ENCODE measurements around the gene PRR33.
"Not testable (repeated sequence)": the region's sequence is repeated elsewhere in the genome, so short reads cannot be mapped to it uniquely, and the experiment has no call there.

The PRR33 gene

GRCh38 chr11:1891831-1892115 lies at the start of gene PRR33:
TSS of gene PRR33 (minus strand) at chr11:1891895. CDS start at chr11:1890584, 1,311 bp downstream.
- no peak for DNase-seq (ENCODE audit: low read depth)

- not testable (repeated sequence) for DNase-seq (ENCODE audit: low read depth)
Measured at GRCh38 chr11:1939788-1940187, 48.1 kb upstream of the PRR33 start.

- no peak for DNase-seq (ENCODE audit: low read depth)
Measured at GRCh38 chr11:1939006-1939625, 47.4 kb upstream of the PRR33 start.

DNA sequence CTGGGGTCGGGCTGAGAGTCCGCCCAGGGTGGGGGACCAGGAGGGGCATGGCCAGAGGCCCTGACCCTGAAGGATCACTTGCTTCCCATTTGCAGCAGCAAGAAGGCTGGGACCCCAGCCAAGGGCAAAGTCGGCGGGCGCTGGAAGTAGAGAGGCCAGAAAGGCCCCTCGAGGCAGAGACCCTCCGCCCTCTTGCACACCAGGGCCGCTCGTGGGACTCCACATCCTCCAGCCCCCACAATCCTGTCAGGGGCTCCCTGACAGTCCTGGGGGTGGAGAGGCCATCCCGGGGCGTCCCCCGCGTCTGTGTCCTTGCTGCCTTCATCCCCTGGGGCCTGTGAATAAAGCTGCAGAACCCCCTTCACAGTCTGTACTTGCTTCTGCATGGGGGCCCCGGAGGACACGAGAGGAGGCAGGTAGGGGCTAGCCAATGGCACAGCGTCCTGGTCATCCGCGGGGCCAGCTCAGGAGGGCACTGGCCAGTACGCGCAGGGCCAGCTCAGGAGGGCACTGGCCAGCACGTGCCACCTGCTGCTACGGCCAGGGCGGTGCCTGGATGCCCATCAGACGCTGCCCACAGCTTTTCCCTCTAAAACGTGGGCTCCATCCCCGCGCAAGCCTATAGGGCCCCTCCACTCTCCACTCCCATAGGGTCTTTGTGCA lies 46.8 kb upstream of the PRR33 start:
- no peak for DNase-seq (ENCODE audit: low read depth)

- DNase-seq (ENCODE audit: low read depth): no peak
Measured at GRCh38 chr11:1937616-1938342, 46.1 kb upstream of the PRR33 start.

DNA sequence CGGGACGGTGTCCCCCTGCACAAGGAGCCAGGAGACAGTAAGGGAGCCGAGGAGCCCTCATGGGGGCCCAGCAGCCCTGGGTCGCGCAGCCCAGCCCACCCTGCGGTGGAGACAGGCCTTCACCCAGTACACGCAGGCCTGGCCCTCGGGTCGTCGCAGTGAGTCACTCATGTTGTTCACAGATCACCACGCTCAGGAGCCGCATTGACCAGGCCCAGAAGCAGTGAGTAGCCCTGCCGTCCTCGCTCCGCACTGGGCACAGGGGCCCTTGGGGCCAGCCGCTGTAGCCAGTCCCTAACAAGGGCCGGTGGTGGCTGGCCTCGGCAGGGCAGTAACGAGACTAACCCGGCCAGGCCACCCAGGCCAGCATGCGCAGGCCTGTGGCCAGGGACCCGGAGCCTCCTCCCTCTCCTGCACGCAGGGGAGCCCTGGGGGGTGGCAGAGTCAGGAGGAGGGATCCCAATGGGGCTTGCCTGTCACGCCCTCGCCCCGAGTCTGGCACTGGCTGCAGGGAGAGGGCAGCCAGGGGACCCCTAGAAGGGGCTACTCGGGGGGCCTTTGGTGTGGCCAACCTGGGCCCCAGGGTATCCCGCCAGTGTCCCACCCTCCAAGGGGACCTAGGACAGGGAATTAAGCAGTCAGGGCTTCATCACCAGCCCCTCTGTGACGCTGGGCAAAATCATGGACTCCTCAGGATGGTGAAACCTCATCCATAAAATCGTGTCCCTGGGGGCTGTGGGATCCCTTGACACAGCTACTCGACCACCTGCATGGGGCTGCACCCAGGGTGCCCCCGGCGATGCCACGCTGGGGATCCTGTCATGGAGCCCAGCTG lies 45.3 kb upstream of the PRR33 start:
- DNase-seq (ENCODE audit: low read depth): no peak

GRCh38 chr11:1936072-1936780 lies 44.5 kb upstream of the PRR33 start:
- DNase-seq (ENCODE audit: low read depth): no peak

- DNase-seq (ENCODE audit: low read depth): no peak
Measured at GRCh38 chr11:1935156-1936071, 43.7 kb upstream of the PRR33 start.

GRCh38 chr11:1934335-1935155 lies 42.9 kb upstream of the PRR33 start:
- no peak for DNase-seq (ENCODE audit: low read depth)

DNA sequence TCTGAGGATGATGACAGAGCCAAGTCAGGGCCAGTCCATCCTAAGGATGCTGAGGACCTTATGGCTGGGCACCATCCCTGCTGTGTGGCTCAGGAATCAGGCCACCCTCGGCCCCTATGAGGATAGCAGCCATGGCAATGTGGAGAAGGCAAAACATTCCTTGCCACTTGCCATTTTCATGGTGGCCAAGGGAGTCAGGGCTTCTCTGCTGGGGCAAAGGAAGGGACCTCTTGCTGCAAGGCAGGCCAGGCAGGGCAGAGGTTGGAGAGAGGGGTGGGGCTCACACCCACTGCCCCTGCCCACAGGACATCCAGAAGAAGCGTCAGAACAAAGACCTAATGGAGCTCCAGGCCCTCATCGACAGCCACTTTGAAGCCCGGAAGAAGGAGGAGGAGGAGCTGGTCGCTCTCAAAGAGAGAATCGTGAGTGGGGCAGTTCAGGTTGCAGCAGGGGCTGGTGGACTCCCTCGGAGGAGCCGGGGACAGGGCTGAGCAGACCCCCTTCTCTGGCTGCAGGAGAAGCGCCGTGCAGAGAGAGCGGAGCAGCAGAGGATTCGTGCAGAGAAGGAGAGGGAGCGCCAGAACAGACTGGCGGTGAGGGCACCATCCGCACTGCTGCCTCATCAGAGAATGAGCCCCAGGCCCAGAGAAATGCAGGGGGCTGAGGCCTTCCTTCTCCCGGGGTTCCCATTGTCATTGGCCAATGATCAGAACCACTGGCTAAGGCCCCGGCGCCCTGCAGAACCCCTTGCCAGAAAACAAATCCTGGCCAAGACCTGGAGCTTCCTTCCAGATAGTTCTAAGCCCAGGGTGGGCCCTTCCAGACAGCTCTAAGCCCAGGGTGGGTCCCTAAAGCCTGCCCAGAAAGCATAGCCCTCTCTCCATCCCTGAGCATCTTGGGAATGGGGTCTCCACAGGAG lies 42.0 kb upstream of the PRR33 start:
- DNase-seq (ENCODE audit: low read depth): no peak

GRCh38 chr11:1932681-1933080 lies 41.0 kb upstream of the PRR33 start:
- no peak for DNase-seq (ENCODE audit: low read depth)

DNA sequence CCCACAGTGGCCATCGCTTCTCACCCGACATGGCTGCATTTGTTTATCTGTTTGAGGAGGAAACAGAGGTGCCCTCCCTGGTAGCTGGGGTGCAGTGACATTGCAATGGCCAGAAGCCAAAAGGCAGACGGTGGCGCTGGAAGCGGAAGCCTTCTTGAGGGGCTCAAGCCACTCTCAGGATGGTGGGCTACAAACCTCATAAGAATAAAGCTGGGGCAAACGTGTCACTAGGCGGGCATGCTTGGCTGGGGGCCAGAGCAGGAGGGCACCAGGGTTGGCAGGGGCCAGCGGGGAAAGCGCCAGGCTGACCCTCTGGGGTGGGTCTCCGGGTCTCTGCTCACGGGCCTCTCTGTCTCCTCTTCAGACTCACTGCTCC lies 40.4 kb upstream of the PRR33 start:
- no peak for DNase-seq (ENCODE audit: low read depth)

GRCh38 chr11:1931341-1932104 lies 39.8 kb upstream of the PRR33 start:
- DNase-seq (ENCODE audit: low read depth): no peak

- no peak for DNase-seq (ENCODE audit: low read depth)
Measured at GRCh38 chr11:1930462-1930830, 38.8 kb upstream of the PRR33 start.

- DNase-seq (ENCODE audit: low read depth): no peak
Measured at GRCh38 chr11:1929621-1930461, 38.1 kb upstream of the PRR33 start.

DNA sequence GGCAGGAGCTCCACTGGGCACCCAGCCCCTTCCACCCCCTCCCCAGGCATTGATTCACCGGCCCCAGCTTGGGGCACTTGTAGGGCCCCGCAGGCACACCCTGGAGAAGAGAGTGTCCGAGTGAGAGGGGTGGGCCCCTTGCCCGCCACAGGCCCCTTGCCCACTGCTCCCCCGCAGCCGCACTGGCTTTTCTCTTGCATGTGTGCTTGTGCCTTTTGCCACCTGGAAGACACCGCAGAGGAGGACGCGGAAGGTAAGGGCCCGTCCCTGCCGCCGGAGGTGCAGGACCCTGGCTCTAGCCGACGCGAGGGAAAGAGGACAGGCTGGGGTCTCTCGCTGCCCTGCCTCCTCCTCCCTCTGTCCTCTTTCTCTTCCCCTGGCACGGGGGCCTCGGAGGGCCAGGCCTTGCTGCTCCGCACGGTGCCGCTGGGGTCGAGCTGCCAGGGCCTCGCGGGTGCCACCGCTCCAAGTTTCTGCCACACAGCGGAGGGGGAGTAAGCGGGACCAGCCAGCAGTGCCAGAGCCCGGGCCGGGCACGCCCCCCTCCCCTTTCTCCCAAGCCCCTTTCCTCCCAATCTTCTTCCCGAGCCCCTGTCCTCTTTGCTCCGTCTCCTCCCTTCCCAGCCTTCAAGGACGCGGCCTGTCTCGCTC lies 37.3 kb upstream of the PRR33 start:
- DNase-seq (ENCODE audit: low read depth): no peak

DNA sequence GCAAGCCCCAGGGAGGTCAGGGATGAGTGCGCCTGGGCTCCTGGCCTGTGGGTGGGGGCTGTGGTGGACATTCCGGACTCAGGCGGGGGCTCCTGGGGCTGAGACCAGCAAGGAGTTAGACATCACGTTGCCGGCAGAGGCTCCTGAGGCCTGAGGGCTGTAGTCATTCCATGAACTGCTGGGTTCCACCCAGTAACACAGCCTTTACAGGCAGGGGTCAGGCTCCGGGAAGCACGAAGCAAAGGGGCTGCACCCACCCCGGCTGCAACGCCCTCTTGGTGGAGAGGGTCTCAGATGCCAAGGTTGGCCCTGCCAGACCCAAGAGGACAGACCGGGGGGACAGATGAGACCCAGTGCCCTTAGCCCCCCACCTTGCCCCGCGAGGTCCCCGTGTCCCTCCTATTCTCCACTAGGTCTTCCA lies 36.8 kb upstream of the PRR33 start:
- DNase-seq (ENCODE audit: low read depth): no peak

Data from activated T-helper 9 cell treated with anti-CD3 and anti-CD28 coated beads, Interleukin-2, amount 50 U/mL, for 16 hours (primary cell).